Esophagus squamous epithelium (tissue), 4 donors: ENCODE data around the gene RPS6KA1.
"Not testable (repeated sequence)": the region's sequence is repeated elsewhere in the genome, so short reads cannot be mapped to it uniquely, and the experiment has no call there.

ENCODE experiments used
- POLR2A ChIP-seq, 4 donors: fragments of 450-650 bp; IDR thresholded peaks; one replicate each; pipeline ENCODE4 v1.6.1; 2017; ENCODE audit warnings: antibody characterized with exemption in 4 of 4, mild to moderate bottlenecking in 4 of 4, moderate library complexity in 3 of 4
- TF ChIP-seq, protein P1 (sequence below), 6 experiments: fragments of 450-650 bp in 4 of 6; fragments of 200-600 bp in 2 of 6; sonication (generic) in 2 of 6; IDR thresholded peaks; one replicate each; pipeline ENCODE4 v1.5.1; 2016 to 2019; ENCODE audit warnings: antibody characterized with exemption in 6 of 6, mild to moderate bottlenecking in 4 of 6, moderate library complexity in 4 of 6

DNA sequence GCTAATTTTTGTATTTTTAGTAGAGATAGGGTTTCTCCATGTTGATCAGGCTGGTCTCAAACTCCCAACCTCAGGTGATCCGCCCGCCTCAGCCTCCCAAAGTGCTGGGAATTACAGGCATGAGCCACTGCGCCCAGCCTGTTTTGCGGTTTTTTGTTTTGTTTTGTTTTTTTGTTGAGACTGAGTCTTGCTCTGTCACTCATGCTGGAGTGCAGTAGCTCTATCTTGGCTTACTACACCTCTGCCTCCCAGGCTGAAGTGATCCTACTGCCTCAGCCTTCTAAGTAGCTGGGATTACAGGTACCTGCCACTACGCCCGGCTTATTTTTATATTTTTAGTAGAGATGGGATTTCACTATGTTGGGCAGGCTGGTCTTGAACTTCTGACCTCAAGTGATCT is 65.0 kb downstream of the RPS6KA1 start:
- TF ChIP-seq, protein P1, sequence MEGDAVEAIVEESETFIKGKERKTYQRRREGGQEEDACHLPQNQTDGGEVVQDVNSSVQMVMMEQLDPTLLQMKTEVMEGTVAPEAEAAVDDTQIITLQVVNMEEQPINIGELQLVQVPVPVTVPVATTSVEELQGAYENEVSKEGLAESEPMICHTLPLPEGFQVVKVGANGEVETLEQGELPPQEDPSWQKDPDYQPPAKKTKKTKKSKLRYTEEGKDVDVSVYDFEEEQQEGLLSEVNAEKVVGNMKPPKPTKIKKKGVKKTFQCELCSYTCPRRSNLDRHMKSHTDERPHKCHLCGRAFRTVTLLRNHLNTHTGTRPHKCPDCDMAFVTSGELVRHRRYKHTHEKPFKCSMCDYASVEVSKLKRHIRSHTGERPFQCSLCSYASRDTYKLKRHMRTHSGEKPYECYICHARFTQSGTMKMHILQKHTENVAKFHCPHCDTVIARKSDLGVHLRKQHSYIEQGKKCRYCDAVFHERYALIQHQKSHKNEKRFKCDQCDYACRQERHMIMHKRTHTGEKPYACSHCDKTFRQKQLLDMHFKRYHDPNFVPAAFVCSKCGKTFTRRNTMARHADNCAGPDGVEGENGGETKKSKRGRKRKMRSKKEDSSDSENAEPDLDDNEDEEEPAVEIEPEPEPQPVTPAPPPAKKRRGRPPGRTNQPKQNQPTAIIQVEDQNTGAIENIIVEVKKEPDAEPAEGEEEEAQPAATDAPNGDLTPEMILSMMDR (IDR thresholded peaks at IDR 0.05), result not testable (repeated sequence)
- not testable (repeated sequence) for TF ChIP-seq POLR2A (IDR thresholded peaks at IDR 0.05)
